ENCODE results near the gene DEUP1.
"Not testable (repeated sequence)": the region's sequence is repeated elsewhere in the genome, so short reads cannot be mapped to it uniquely, and the experiment has no call there.

The DEUP1 gene

GRCh38 chr11:93432247-93432646 is 101.7 kb downstream of the DEUP1 start:
- no peak for ATAC-seq
- no peak for TF ChIP-seq ZNF70 (CRISPR knock-in tag; IDR thresholded peaks at IDR 0.05)
- TF ChIP-seq ZNF8 (CRISPR knock-in tag; IDR thresholded peaks at IDR 0.05), result no peak
- no peak for TF ChIP-seq TCF4 (CRISPR knock-in tag; IDR thresholded peaks at IDR 0.05; ENCODE audit: borderline replicate concordance)
- TF ChIP-seq PATZ1 (CRISPR knock-in tag; IDR thresholded peaks at IDR 0.05; ENCODE audit: borderline replicate concordance), result no peak
- TF ChIP-seq ISL1 (CRISPR knock-in tag; IDR thresholded peaks at IDR 0.05), result no peak
- no peak for TF ChIP-seq CREB5 (CRISPR knock-in tag; IDR thresholded peaks at IDR 0.05; ENCODE audit: low read depth)
- TF ChIP-seq OSR1 (CRISPR knock-in tag; IDR thresholded peaks at IDR 0.05), result no peak
- TF ChIP-seq TSHZ2 (CRISPR knock-in tag; IDR thresholded peaks at IDR 0.05), result no peak

GRCh38 chr11:93443232-93443631 is 112.7 kb downstream of the DEUP1 start:
- ATAC-seq, result not testable (repeated sequence)

- no peak for TF ChIP-seq ZFP30 (CRISPR knock-in tag; IDR thresholded peaks at IDR 0.05)
- TF ChIP-seq ZC3H10 (CRISPR knock-in tag; IDR thresholded peaks at IDR 0.05), result no peak
- no peak for TF ChIP-seq CSRNP3 (CRISPR knock-in tag; IDR thresholded peaks at IDR 0.05)
- no peak for TF ChIP-seq TOX (CRISPR knock-in tag; IDR thresholded peaks at IDR 0.05; ENCODE audit: borderline replicate concordance)
- TF ChIP-seq OSR1 (CRISPR knock-in tag; IDR thresholded peaks at IDR 0.05), result no peak
- no peak for TF ChIP-seq CREB5 (CRISPR knock-in tag; IDR thresholded peaks at IDR 0.05; ENCODE audit: low read depth)
- no peak for TF ChIP-seq PATZ1 (CRISPR knock-in tag; IDR thresholded peaks at IDR 0.05; ENCODE audit: borderline replicate concordance)
- TF ChIP-seq POU6F1 (CRISPR knock-in tag; IDR thresholded peaks at IDR 0.05; ENCODE audit: borderline replicate concordance, low read depth), result no peak
- ATAC-seq, result no peak
These were observed 114.1 kb downstream of the DEUP1 start for GRCh38 chr11:93444617-93445073.

GRCh38 chr11:93458286-93458685 is 127.7 kb downstream of the DEUP1 start:
- ATAC-seq, result no peak
- TF ChIP-seq TOX (CRISPR knock-in tag; IDR thresholded peaks at IDR 0.05; ENCODE audit: borderline replicate concordance) (no peak), ZFP30 (CRISPR knock-in tag; IDR thresholded peaks at IDR 0.05) (no peak), SNAI2 (CRISPR knock-in tag; IDR thresholded peaks at IDR 0.05) (no peak), GLIS3 (CRISPR knock-in tag; IDR thresholded peaks at IDR 0.05) (no peak), ISL1 (CRISPR knock-in tag; IDR thresholded peaks at IDR 0.05) (no peak), ZNF70 (CRISPR knock-in tag; IDR thresholded peaks at IDR 0.05) (no peak), ESRRG (CRISPR knock-in tag; IDR thresholded peaks at IDR 0.05) (no peak), RARB (CRISPR knock-in tag; IDR thresholded peaks at IDR 0.05) (no peak), BACH2 (CRISPR knock-in tag; IDR thresholded peaks at IDR 0.05; ENCODE audit: borderline replicate concordance) (no peak), OSR1 (CRISPR knock-in tag; IDR thresholded peaks at IDR 0.05) (no peak), CSDC2 (CRISPR knock-in tag; IDR thresholded peaks at IDR 0.05) (no peak), PPARA (CRISPR knock-in tag; IDR thresholded peaks at IDR 0.05; ENCODE audit: borderline replicate concordance) (no peak), ZNF565 (CRISPR knock-in tag; conservative IDR thresholded peaks at IDR 0.05; ENCODE audit: low read depth) (no peak), TSHZ2 (CRISPR knock-in tag; IDR thresholded peaks at IDR 0.05) (no peak)
